Measurements from ENCODE around the gene SDR39U1. TPM values are rescaled to one million over a fixed set of nuclear protein-coding genes. Genes with fewer than 3 reads are reported as not detected.

Gene SDR39U1
- polyA plus RNA-seq, 1 experiment = 43.4 TPM

DNA sequence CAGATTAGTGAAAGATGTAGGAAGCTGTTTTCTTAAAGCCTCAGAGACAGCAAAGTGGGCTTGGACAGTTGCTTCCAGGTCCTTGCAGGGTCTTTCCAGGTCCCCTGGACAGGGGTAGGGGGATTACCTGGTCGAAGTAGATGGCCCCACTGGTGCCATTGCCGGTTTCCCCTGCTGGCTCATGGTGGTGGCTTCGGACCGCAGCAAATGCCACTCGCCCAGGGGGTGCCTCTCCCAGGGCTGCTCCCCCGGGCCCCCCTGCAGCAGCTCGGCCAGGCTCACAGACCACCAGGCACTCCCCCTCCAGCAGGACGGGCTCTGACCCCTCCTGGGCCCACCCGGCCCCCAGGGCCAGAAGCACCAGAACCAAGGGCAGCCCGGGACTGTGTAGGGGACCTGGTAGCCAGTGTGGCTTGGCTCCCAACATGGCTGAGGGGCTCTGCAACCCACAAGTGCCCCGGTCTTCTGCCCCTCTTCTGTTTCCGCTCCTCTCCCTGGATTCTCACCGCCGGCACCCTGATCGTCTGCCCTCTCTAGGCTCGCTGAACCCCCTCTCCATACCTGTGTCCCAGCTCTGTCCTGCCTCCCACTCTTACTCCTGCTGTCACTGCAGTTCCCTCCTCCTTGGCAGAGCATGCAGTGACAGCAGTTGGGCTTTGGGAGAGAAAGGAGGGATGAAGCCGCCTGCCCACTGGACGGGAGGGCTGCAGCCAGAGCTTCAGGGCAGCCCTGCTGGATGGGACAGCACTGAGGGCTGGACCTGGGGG, 13.8 kb downstream of the SDR39U1 start:
- TF ChIP-seq, protein P1, sequence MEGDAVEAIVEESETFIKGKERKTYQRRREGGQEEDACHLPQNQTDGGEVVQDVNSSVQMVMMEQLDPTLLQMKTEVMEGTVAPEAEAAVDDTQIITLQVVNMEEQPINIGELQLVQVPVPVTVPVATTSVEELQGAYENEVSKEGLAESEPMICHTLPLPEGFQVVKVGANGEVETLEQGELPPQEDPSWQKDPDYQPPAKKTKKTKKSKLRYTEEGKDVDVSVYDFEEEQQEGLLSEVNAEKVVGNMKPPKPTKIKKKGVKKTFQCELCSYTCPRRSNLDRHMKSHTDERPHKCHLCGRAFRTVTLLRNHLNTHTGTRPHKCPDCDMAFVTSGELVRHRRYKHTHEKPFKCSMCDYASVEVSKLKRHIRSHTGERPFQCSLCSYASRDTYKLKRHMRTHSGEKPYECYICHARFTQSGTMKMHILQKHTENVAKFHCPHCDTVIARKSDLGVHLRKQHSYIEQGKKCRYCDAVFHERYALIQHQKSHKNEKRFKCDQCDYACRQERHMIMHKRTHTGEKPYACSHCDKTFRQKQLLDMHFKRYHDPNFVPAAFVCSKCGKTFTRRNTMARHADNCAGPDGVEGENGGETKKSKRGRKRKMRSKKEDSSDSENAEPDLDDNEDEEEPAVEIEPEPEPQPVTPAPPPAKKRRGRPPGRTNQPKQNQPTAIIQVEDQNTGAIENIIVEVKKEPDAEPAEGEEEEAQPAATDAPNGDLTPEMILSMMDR (IDR thresholded peaks at IDR 0.05; ENCODE audit: insufficient read depth, low read depth, low read length) = no peak
- H3K4me3 ChIP-seq (ENCODE audit: low read depth, low read length) = peak overlapping the region; percentile 58
- ChIA-PET CTCF (interaction anchor here (1.2 to 11.6 kb wide), 6 partner anchors 9 to 119 kb away, joined by 3 to 491 read pairs (median 34); partner anchors contain the start of genes ADCY4, LTB4R2, NFATC4 and RIPK3), POLR2A (no interaction called here)
- no peak for DNase-seq (ENCODE audit: low read depth)
- H3K27me3 ChIP-seq (ENCODE audit: control insufficient read depth, insufficient read depth, low read length) = no peaks in the 10 kb centered on the region
- H3K36me3 ChIP-seq (ENCODE audit: control insufficient read depth, insufficient read depth, low read length) = peaks cover 13% of the 10 kb centered on the region

- H3K36me3 ChIP-seq (ENCODE audit: control insufficient read depth, insufficient read depth, low read length) = peaks cover 11% of the 10 kb centered on the region
- H3K4me3 ChIP-seq (ENCODE audit: low read depth, low read length) = no peak overlapping the region
- ChIA-PET CTCF (interaction anchor here (1.0 to 11.6 kb wide), 3 partner anchors 9 to 93 kb away, joined by 6 to 491 read pairs (median 7); partner anchors contain the start of genes ADCY4 and RIPK3), POLR2A (no interaction called here)
- TF ChIP-seq, protein P1 (IDR thresholded peaks at IDR 0.05; ENCODE audit: insufficient read depth, low read depth, low read length) = no peak
- no peaks in the 10 kb centered on the region for H3K27me3 ChIP-seq (ENCODE audit: control insufficient read depth, insufficient read depth, low read length)
- no peak for DNase-seq (ENCODE audit: low read depth)
These were observed 14.8 kb downstream of the SDR39U1 start for GRCh38 chr14:24427537-24428508.

- no peak for DNase-seq (ENCODE audit: low read depth)
- Histone ChIP-seq H3K36me3 (ENCODE audit: control insufficient read depth, insufficient read depth, low read length) (peaks cover 4% of the 10 kb centered on the region), H3K4me3 (ENCODE audit: low read depth, low read length) (no peak overlapping the region), H3K27me3 (ENCODE audit: control insufficient read depth, insufficient read depth, low read length) (no peaks in the 10 kb centered on the region)
- ChIA-PET POLR2A (no interaction called here), CTCF (interaction anchor here (1.5 to 11.6 kb wide), 3 partner anchors 10 to 94 kb away, joined by 6 to 491 read pairs (median 33); partner anchors contain the start of genes ADCY4 and RIPK3)
- TF ChIP-seq, protein P1 (IDR thresholded peaks at IDR 0.05; ENCODE audit: insufficient read depth, low read depth, low read length) = no peak
These were observed 15.6 kb downstream of the SDR39U1 start for GRCh38 chr14:24426912-24427536.

GRCh38 chr14:24426150-24426911, 16.2 kb downstream of the SDR39U1 start:
- Histone ChIP-seq H3K27me3 (ENCODE audit: control insufficient read depth, insufficient read depth, low read length) (no peaks in the 10 kb centered on the region), H3K36me3 (ENCODE audit: control insufficient read depth, insufficient read depth, low read length) (peaks cover 1% of the 10 kb centered on the region), H3K4me3 (ENCODE audit: low read depth, low read length) (no peak overlapping the region)
- TF ChIP-seq, protein P1 (IDR thresholded peaks at IDR 0.05; ENCODE audit: insufficient read depth, low read depth, low read length) = no peak
- no peak for DNase-seq (ENCODE audit: low read depth)
- CTCF ChIA-PET = interaction anchor here (1.5 to 4.3 kb wide), 4 partner anchors 11 to 94 kb away, joined by 6 to 33 read pairs (median 8); no protein-coding TSS in a partner anchor
- POLR2A ChIA-PET = no interaction called here

Measured in BJ (cell line).